SK-N-SH treated with all-trans-retinoic acid at 6 μM for 48 hours (cell line): ENCODE results near the gene NTM.

ENCODE experiments used
- ATAC-seq: fragments of 200-7000 bp; cut with Tn5 transposase; 3 replicates; pipeline ENCODE4 v1.9.1; 2020; ENCODE audit warnings: mild to moderate bottlenecking, moderate library complexity
- ARNTL ChIP-seq: fragments of 450-650 bp; formaldehyde crosslinking; IDR thresholded peaks from 2 replicates; pipeline ENCODE4 v1.5.0; 2020; ENCODE audit warnings: low read depth, mild to moderate bottlenecking, moderate library complexity, borderline replicate concordance
- CSDC2 ChIP-seq: fragments of 250-450 bp; sonication (Bioruptor Pico); IDR thresholded peaks from 2 replicates; pipeline ENCODE4 v1.5.0; 2020; ENCODE audit warnings: mild to moderate bottlenecking, moderate library complexity
- ESRRG ChIP-seq: fragments of 250-450 bp; sonication (Bioruptor Pico); IDR thresholded peaks from 2 replicates; pipeline ENCODE4 v1.6.1; 2021; ENCODE audit warnings: mild to moderate bottlenecking
- GLIS3 ChIP-seq: fragments of 250-450 bp; sonication (Bioruptor Pico); IDR thresholded peaks from 2 replicates; pipeline ENCODE4 v1.5.0; 2020; ENCODE audit warnings: mild to moderate bottlenecking, moderate library complexity
- OSR1 ChIP-seq: fragments of 250-450 bp; sonication (Bioruptor Pico); IDR thresholded peaks from 2 replicates; pipeline ENCODE4 v1.8.0; 2022; ENCODE audit warnings: moderate library complexity, mild to moderate bottlenecking, inconsistent platforms
- RARB ChIP-seq: fragments of 250-450 bp; sonication (Bioruptor Pico); IDR thresholded peaks from 2 replicates; pipeline ENCODE4 v1.8.0; 2021; ENCODE audit warnings: mild to moderate bottlenecking, moderate library complexity
- TCF4 ChIP-seq: fragments of 250-450 bp; sonication (Bioruptor Pico); IDR thresholded peaks from 2 replicates; pipeline ENCODE4 v1.8.0; 2021; ENCODE audit warnings: mild to moderate bottlenecking, moderate library complexity, borderline replicate concordance
- TOX ChIP-seq: fragments of 250-450 bp; sonication (Bioruptor Pico); IDR thresholded peaks from 2 replicates; pipeline ENCODE4 v1.8.0; 2021; ENCODE audit warnings: mild to moderate bottlenecking, moderate library complexity, borderline replicate concordance
- ZC3H10 ChIP-seq: fragments of 250-450 bp; sonication (Bioruptor Pico); IDR thresholded peaks from 2 replicates; pipeline ENCODE4 v1.5.1; 2021; ENCODE audit warnings: mild to moderate bottlenecking, moderate library complexity
- ZFP3 ChIP-seq: fragments of 250-450 bp; sonication (Bioruptor Pico); IDR thresholded peaks from 2 replicates; pipeline ENCODE4 v1.5.0; 2020; ENCODE audit warnings: mild to moderate bottlenecking, moderate library complexity
- ZFP30 ChIP-seq: fragments of 450-650 bp; formaldehyde crosslinking; IDR thresholded peaks from 2 replicates; pipeline ENCODE4 v1.5.0; 2022; ENCODE audit warnings: mild to moderate bottlenecking, moderate library complexity
- ZNF565 ChIP-seq: fragments of 450-650 bp; formaldehyde crosslinking; conservative IDR thresholded peaks from 2 replicates; pipeline ENCODE4 v1.5.0; 2020; ENCODE audit warnings: low read depth, mild to moderate bottlenecking, moderate library complexity
- ZNF70 ChIP-seq: fragments of 450-650 bp; formaldehyde crosslinking; IDR thresholded peaks from 2 replicates; pipeline ENCODE4 v1.5.0; 2020; ENCODE audit warnings: mild to moderate bottlenecking, moderate library complexity
- ZNF8 ChIP-seq: fragments of 450-650 bp; formaldehyde crosslinking; IDR thresholded peaks from 2 replicates; pipeline ENCODE4 v1.5.0; 2020; ENCODE audit warnings: mild to moderate bottlenecking, moderate library complexity
- TF ChIP-seq, protein P1 (sequence below): fragments of 250-450 bp; sonication (Bioruptor Pico); IDR thresholded peaks from 2 replicates; pipeline ENCODE4 v1.5.1; 2021; ENCODE audit warnings: mild to moderate bottlenecking, moderate library complexity
- TF ChIP-seq, protein P2 (sequence below): fragments of 250-450 bp; sonication (Bioruptor Pico); IDR thresholded peaks from 2 replicates; pipeline ENCODE4 v1.5.0; 2020; ENCODE audit warnings: mild to moderate bottlenecking, moderate library complexity
- TF ChIP-seq, protein P3 (sequence below): fragments of 250-450 bp; sonication (Bioruptor Pico); IDR thresholded peaks from 2 replicates; pipeline ENCODE4 v1.8.0; 2020; ENCODE audit warnings: mild to moderate bottlenecking, moderate library complexity, borderline replicate concordance
- TF ChIP-seq, protein P4 (sequence below): fragments of 250-450 bp; sonication (Bioruptor Pico); IDR thresholded peaks from 2 replicates; pipeline ENCODE4 v1.5.1; 2020; ENCODE audit warnings: low read depth, mild to moderate bottlenecking, moderate library complexity
- TF ChIP-seq, protein P5 (sequence below): fragments of 250-450 bp; sonication (Bioruptor Pico); IDR thresholded peaks from 2 replicates; pipeline ENCODE4 v1.8.0; 2021; ENCODE audit warnings: low read depth, mild to moderate bottlenecking, moderate library complexity, borderline replicate concordance

NTM gene

DNA sequence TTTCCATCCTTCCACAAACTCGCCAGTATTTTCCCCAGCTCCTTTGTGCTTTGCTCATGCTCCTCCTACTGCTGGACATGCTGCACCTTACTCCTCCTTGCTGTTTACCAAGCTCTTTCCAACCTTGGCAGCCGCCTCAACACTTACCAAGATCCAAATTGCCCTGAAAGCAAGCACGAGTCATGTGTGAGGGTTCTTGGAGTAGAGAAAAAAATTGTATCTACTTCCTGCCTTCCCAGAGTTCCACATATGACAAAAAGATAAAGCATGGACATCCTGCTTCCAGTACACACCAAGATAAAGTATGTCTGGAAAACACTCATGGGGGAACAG is 767.5 kb downstream of the NTM start:
- ATAC-seq, result no peak
- TF ChIP-seq ZC3H10 (CRISPR knock-in tag) (no peak), RARB (CRISPR knock-in tag) (no peak), ESRRG (CRISPR knock-in tag) (no peak), ARNTL (no peak)
- TF ChIP-seq, protein P1, sequence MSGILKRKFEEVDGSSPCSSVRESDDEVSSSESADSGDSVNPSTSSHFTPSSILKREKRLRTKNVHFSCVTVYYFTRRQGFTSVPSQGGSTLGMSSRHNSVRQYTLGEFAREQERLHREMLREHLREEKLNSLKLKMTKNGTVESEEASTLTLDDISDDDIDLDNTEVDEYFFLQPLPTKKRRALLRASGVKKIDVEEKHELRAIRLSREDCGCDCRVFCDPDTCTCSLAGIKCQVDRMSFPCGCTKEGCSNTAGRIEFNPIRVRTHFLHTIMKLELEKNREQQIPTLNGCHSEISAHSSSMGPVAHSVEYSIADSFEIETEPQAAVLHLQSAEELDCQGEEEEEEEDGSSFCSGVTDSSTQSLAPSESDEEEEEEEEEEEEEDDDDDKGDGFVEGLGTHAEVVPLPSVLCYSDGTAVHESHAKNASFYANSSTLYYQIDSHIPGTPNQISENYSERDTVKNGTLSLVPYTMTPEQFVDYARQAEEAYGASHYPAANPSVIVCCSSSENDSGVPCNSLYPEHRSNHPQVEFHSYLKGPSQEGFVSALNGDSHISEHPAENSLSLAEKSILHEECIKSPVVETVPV (CRISPR knock-in tag), result no peak

DNA sequence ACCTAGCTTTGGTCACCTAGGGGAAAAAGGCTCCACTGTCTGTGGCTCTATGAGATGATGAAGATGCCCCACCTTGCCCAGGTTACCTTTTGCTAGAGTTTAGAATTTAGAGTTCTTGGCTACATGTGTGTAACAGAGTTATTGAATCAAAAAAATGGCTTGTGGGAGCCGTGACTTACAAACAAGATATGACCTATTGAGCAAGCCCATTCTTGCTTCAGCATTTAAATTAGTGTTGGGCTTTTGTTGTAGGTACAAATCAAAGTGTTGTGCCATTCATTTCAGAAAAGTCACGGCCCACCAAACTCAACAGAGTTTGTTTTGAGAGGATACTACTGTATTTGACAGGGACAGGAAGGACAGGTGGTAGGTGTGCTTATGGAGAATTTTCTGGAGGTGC is 768.8 kb downstream of the NTM start:
- TF ChIP-seq, protein P1 (CRISPR knock-in tag), result no peak
- TF ChIP-seq ARNTL (no peak), TOX (CRISPR knock-in tag) (no peak), ESRRG (CRISPR knock-in tag) (no peak), TCF4 (CRISPR knock-in tag) (no peak), ZNF70 (CRISPR knock-in tag) (no peak), ZNF8 (CRISPR knock-in tag) (no peak), ZFP3 (no peak), ZNF565 (CRISPR knock-in tag) (no peak), ZFP30 (CRISPR knock-in tag) (no peak), CSDC2 (CRISPR knock-in tag) (no peak), OSR1 (CRISPR knock-in tag) (no peak), RARB (CRISPR knock-in tag) (no peak)
- TF ChIP-seq, protein P2, sequence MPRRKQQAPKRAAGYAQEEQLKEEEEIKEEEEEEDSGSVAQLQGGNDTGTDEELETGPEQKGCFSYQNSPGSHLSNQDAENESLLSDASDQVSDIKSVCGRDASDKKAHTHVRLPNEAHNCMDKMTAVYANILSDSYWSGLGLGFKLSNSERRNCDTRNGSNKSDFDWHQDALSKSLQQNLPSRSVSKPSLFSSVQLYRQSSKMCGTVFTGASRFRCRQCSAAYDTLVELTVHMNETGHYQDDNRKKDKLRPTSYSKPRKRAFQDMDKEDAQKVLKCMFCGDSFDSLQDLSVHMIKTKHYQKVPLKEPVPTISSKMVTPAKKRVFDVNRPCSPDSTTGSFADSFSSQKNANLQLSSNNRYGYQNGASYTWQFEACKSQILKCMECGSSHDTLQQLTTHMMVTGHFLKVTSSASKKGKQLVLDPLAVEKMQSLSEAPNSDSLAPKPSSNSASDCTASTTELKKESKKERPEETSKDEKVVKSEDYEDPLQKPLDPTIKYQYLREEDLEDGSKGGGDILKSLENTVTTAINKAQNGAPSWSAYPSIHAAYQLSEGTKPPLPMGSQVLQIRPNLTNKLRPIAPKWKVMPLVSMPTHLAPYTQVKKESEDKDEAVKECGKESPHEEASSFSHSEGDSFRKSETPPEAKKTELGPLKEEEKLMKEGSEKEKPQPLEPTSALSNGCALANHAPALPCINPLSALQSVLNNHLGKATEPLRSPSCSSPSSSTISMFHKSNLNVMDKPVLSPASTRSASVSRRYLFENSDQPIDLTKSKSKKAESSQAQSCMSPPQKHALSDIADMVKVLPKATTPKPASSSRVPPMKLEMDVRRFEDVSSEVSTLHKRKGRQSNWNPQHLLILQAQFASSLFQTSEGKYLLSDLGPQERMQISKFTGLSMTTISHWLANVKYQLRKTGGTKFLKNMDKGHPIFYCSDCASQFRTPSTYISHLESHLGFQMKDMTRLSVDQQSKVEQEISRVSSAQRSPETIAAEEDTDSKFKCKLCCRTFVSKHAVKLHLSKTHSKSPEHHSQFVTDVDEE (CRISPR knock-in tag), result no peak
- TF ChIP-seq, protein P3, sequence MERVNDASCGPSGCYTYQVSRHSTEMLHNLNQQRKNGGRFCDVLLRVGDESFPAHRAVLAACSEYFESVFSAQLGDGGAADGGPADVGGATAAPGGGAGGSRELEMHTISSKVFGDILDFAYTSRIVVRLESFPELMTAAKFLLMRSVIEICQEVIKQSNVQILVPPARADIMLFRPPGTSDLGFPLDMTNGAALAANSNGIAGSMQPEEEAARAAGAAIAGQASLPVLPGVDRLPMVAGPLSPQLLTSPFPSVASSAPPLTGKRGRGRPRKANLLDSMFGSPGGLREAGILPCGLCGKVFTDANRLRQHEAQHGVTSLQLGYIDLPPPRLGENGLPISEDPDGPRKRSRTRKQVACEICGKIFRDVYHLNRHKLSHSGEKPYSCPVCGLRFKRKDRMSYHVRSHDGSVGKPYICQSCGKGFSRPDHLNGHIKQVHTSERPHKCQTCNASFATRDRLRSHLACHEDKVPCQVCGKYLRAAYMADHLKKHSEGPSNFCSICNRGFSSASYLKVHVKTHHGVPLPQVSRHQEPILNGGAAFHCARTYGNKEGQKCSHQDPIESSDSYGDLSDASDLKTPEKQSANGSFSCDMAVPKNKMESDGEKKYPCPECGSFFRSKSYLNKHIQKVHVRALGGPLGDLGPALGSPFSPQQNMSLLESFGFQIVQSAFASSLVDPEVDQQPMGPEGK (CRISPR knock-in tag), result no peak
- TF ChIP-seq, protein P4, sequence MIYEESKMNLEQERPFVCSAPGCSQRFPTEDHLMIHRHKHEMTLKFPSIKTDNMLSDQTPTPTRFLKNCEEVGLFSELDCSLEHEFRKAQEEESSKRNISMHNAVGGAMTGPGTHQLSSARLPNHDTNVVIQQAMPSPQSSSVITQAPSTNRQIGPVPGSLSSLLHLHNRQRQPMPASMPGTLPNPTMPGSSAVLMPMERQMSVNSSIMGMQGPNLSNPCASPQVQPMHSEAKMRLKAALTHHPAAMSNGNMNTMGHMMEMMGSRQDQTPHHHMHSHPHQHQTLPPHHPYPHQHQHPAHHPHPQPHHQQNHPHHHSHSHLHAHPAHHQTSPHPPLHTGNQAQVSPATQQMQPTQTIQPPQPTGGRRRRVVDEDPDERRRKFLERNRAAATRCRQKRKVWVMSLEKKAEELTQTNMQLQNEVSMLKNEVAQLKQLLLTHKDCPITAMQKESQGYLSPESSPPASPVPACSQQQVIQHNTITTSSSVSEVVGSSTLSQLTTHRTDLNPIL (CRISPR knock-in tag), result no peak
- no peak for ATAC-seq

DNA sequence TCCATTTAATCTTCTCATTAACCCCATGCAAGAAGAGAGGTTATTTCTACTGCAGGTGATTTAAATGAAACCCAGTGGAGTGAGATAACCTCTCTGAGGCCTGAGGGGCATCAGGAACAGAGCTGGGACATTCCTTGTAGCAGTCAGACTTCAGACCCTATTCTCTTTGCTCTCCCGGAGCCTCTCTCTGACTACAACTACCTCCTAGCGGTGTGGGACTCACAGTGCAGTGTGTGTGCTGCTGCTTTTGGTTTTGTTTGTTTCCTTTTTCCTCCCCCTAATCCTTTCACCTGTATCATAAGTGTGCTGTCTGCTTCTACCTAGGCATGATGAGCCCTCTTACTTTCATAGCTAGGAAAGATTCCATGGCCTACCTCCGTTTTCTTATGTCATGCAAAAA is 769.6 kb downstream of the NTM start:
- no peak for ATAC-seq
- TF ChIP-seq, protein P5, sequence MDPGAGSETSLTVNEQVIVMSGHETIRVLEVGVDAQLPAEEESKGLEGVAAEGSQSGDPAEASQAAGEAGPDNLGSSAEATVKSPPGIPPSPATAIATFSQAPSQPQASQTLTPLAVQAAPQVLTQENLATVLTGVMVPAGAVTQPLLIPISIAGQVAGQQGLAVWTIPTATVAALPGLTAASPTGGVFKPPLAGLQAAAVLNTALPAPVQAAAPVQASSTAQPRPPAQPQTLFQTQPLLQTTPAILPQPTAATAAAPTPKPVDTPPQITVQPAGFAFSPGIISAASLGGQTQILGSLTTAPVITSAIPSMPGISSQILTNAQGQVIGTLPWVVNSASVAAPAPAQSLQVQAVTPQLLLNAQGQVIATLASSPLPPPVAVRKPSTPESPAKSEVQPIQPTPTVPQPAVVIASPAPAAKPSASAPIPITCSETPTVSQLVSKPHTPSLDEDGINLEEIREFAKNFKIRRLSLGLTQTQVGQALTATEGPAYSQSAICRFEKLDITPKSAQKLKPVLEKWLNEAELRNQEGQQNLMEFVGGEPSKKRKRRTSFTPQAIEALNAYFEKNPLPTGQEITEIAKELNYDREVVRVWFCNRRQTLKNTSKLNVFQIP, result no peak
- TF ChIP-seq GLIS3 (no peak), TOX (CRISPR knock-in tag) (no peak), ZNF8 (CRISPR knock-in tag) (no peak), ARNTL (no peak), ESRRG (CRISPR knock-in tag) (no peak), OSR1 (CRISPR knock-in tag) (no peak)
